Progenitor cell of endocrine pancreas (in vitro differentiated cells): Measurements from ENCODE around the gene PCDHA8. TPM values are rescaled to one million over a fixed set of nuclear protein-coding genes. Genes with fewer than 3 reads are reported as not detected.
"Not testable (repeated sequence)": the region's sequence is repeated elsewhere in the genome, so short reads cannot be mapped to it uniquely, and the experiment has no call there.

Experiments
- DNase-seq: peaks from one replicate; pipeline ENCODE4 v3.0.0; 2021; ENCODE audit warnings: low spot score; ENCODE audit not compliant: unreplicated experiment
- H3K27ac Mint-ChIP-seq: 2 replicates; pipeline ENCODE4 v1.8.0; 2021; ENCODE audit warnings: mild to moderate bottlenecking, moderate library complexity, mixed read lengths
- H3K27me3 Mint-ChIP-seq: 2 replicates; pipeline ENCODE4 v1.8.0; 2021; ENCODE audit warnings: mixed read lengths
- H3K36me3 Mint-ChIP-seq: 2 replicates; pipeline ENCODE4 v1.8.0; 2022; ENCODE audit warnings: mixed read lengths; ENCODE audit not compliant: insufficient read depth
- H3K4me1 Mint-ChIP-seq: 2 replicates; pipeline ENCODE4 v1.8.0; 2021; ENCODE audit warnings: low read depth, mixed read lengths
- H3K4me3 Mint-ChIP-seq: 2 replicates; pipeline ENCODE4 v1.8.0; 2021; ENCODE audit warnings: low read depth, mild to moderate bottlenecking, moderate library complexity, mixed read lengths
- H3K9me3 Mint-ChIP-seq: 2 replicates; pipeline ENCODE4 v1.8.0; 2021; ENCODE audit warnings: low read depth, mixed read lengths
- total RNA-seq: library from RNA; stranded (reverse); gene quantifications from 2 replicates; pipeline ENCODE4 v1.2.1, GENCODE V29; 2021
- TF ChIP-seq, protein P1 (sequence below): fragments of 200-600 bp; sonication (generic); IDR thresholded peaks from one replicate; pipeline ENCODE4 v1.5.0; 2021; ENCODE audit warnings: antibody characterized with exemption, mild to moderate bottlenecking; ENCODE audit not compliant: unreplicated experiment

The PCDHA8 gene
- total RNA-seq, 1 donor from 2014 or later: 4.9 TPM

DNA sequence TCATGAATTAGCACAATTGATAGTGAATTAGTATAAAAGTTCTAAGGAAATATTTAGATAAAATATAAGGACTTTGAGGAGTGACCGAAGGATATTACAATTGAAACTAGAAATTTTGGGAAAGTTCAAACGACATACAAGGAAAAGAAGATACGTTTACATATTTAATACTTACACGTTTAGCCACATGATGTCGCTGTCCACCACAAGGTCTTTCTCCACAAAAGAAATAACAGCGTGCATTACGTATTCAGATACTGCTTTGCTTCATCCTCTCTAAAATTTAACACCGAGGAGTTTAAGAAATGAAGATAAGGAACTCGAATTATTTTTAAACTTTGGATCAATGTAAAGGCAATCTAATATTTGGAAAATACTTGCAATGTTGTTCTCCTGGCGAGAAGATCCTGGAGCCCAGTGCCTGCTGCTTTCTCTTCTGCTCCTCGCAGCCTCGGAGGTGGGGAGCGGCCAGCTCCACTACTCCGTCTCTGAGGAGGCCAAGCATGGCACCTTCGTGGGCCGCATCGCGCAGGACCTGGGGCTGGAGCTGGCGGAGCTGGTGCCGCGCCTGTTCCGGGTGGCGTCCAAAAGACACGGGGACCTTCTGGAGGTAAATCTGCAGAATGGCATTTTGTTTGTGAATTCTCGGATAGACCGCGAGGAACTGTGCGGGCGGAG is 40.0 kb upstream of the PCDHA8 start, which contains the start of gene PCDHA3:
PCDHA3 (plus strand) TSS at position 242 of the 678 bp plus-strand sequence.
- TF ChIP-seq, protein P1, sequence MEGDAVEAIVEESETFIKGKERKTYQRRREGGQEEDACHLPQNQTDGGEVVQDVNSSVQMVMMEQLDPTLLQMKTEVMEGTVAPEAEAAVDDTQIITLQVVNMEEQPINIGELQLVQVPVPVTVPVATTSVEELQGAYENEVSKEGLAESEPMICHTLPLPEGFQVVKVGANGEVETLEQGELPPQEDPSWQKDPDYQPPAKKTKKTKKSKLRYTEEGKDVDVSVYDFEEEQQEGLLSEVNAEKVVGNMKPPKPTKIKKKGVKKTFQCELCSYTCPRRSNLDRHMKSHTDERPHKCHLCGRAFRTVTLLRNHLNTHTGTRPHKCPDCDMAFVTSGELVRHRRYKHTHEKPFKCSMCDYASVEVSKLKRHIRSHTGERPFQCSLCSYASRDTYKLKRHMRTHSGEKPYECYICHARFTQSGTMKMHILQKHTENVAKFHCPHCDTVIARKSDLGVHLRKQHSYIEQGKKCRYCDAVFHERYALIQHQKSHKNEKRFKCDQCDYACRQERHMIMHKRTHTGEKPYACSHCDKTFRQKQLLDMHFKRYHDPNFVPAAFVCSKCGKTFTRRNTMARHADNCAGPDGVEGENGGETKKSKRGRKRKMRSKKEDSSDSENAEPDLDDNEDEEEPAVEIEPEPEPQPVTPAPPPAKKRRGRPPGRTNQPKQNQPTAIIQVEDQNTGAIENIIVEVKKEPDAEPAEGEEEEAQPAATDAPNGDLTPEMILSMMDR: no peak
- no peak for DNase-seq
- Mint-ChIP-seq H3K27ac (peak within 1 kb of the TSS; percentile 37), H3K9me3 (peaks cover 37% of the 10 kb centered on the region), H3K4me3 (peak within 1 kb of the TSS; percentile 26), H3K27me3 (no peaks in the 10 kb centered on the region), H3K4me1 (peaks cover 1% of the 10 kb centered on the region), H3K36me3 (peaks cover 52% of the 10 kb centered on the region)

DNA sequence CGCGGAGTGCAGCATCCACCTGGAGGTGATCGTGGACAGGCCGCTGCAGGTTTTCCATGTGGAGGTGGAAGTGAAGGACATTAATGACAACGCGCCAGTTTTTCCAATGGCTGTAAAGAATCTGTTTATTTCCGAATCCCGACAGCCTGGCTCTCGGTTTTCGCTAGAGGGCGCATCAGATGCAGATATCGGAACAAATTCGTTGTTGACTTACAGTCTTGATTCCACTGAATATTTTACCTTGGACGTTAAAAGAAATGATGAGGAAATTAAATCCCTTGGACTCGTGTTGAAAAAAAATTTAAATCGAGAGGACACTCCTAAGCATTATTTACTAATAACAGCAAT is 39.5 kb upstream of the PCDHA8 start:
- Mint-ChIP-seq H3K27ac (no peak overlapping the region), H3K36me3 (peaks cover 50% of the 10 kb centered on the region), H3K4me1 (peaks cover 2% of the 10 kb centered on the region), H3K27me3 (no peaks in the 10 kb centered on the region), H3K4me3 (no peak overlapping the region), H3K9me3 (peaks cover 37% of the 10 kb centered on the region)
- TF ChIP-seq, protein P1: no peak
- no peak for DNase-seq

DNA sequence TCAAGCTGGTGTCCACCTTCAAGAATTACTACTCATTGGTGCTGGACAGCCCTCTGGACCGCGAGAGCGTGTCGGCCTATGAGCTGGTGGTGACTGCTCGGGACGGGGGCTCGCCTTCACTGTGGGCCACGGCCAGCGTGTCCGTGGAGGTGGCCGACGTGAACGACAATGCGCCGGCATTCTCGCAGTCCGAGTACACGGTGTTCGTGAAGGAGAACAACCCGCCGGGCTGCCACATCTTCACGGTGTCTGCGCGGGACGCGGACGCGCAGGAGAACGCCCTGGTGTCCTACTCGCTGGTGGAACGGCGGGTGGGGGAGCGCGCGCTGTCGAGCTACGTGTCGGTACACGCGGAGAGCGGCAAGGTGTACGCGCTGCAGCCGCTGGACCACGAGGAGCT is 38.6 kb upstream of the PCDHA8 start:
- H3K4me1 Mint-ChIP-seq, H3K4me3 Mint-ChIP-seq, DNase-seq, H3K27ac Mint-ChIP-seq, H3K27me3 Mint-ChIP-seq: not testable (repeated sequence)
- peaks cover 49% of the 10 kb centered on the region for H3K36me3 Mint-ChIP-seq
- H3K9me3 Mint-ChIP-seq: peaks cover 36% of the 10 kb centered on the region

DNA sequence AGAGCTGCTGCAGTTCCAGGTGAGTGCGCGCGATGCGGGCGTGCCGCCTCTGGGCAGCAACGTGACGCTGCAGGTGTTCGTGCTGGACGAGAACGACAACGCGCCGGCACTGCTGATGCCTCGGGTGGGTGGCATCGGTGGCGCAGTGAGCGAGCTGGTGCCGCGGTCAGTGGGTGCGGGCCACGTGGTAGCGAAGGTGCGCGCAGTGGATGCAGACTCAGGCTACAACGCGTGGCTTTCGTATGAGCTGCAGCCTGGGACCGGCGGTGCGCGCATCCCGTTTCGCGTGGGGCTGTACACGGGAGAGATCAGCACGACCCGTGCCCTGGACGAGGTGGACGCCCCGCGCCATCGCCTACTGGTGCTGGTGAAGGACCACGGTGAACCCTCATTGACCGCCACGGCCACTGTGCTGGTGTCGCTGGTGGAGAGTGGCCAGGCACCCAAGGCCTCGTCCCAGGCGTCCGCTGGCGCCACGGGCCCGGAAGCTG is 38.2 kb upstream of the PCDHA8 start:
- H3K36me3 Mint-ChIP-seq: peaks cover 52% of the 10 kb centered on the region
- H3K27me3 Mint-ChIP-seq: no peaks in the 10 kb centered on the region
- DNase-seq: no peak
- TF ChIP-seq, protein P1: no peak
- H3K4me3 Mint-ChIP-seq: no peak overlapping the region
- peaks cover 35% of the 10 kb centered on the region for H3K9me3 Mint-ChIP-seq
- H3K27ac Mint-ChIP-seq: no peak overlapping the region
- H3K4me1 Mint-ChIP-seq: peaks cover 4% of the 10 kb centered on the region

DNA sequence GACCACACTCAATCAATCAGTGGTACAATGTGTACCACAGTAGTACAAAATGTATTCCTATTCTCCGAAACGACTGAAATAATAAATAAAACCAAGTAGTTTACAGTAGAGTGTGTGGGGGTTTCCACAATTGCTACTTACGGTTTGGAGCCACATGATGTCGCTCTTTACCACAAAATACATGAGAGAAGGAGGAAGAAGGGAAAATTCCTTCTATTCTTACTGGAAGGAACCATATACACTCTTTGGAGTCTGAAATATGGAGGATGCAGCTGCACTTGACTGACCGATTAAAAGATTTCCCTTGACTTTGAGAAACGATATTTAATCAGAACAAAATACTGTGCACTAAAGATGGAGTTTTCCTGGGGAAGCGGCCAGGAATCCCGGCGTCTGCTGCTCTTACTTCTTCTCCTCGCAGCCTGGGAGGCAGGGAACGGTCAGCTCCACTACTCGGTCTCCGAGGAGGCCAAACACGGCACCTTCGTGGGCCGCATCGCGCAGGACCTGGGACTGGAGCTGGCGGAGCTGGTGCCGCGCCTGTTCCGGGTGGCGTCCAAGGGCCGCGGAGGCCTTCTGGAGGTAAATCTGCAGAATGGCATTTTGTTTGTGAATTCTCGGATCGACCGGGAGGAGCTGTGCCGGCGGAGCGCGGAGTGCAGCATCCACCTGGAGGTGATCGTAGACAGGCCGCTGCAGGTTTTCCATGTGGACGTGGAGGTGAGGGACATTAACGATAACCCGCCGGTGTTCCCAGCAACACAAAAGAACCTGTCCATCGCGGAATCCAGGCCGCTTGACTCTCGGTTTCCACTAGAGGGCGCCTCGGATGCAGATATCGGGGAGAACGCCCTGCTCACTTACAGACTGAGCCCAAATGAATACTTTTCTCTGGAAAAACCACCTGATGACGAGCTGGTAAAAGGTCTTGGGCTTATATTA is 33.9 kb upstream of the PCDHA8 start, which contains the start of gene PCDHA4:
PCDHA4 (plus strand) TSS at position 235 of the 942 bp plus-strand sequence.
- Mint-ChIP-seq H3K36me3 (peaks cover 60% of the 10 kb centered on the region), H3K27me3 (no peaks in the 10 kb centered on the region), H3K9me3 (peaks cover 26% of the 10 kb centered on the region), H3K4me1 (peaks cover 4% of the 10 kb centered on the region), H3K27ac (peak within 1 kb of the TSS; percentile 96), H3K4me3 (peak within 1 kb of the TSS; percentile 93)
- DNase-seq: peak; percentile 77
- TF ChIP-seq, protein P1: peak; percentile 75

DNA sequence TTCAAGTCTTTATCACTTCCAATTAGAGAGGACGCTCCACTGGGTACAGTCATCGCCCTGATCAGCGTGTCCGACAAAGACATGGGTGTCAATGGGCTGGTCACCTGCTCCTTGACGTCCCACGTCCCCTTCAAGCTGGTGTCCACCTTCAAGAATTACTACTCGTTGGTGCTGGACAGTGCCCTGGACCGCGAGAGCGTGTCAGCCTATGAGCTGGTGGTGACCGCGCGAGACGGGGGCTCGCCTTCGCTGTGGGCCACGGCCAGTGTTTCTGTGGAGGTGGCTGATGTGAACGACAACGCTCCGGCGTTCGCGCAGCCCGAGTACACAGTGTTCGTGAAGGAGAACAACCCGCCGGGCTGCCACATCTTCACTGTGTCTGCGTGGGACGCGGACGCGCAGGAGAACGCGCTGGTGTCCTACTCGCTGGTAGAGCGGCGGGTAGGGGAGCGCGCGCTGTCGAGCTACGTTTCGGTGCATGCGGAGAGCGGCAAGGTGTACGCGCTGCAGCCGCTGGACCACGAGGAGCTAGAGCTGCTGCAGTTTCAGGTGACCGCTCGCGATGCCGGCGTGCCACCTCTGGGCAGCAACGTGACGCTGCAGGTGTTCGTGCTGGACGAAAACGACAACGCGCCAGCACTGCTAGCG is 32.6 kb upstream of the PCDHA8 start:
- Mint-ChIP-seq H3K27ac (peak overlapping the region; percentile 96), H3K4me3 (peak overlapping the region; percentile 93), H3K36me3 (peaks cover 65% of the 10 kb centered on the region), H3K9me3 (peaks cover 36% of the 10 kb centered on the region)
- H3K4me1 Mint-ChIP-seq, DNase-seq, H3K27me3 Mint-ChIP-seq: not testable (repeated sequence)
